Trophoblast cell (in vitro differentiated cells and primary cell): ENCODE results near the gene PNPLA5.

ENCODE experiments used
- DNase-seq, 2 donors: peaks; one replicate each; pipeline ENCODE4 v3.0.0-alpha.2; 2016
- H2AFZ ChIP-seq: 2 replicates; pipeline ENCODE4 v1.6.1; 2013; ENCODE audit warnings: low read length, moderate library complexity, mild to moderate bottlenecking; ENCODE audit not compliant: insufficient read depth, poor library complexity
- H2AK5ac ChIP-seq: 2 replicates; pipeline ENCODE4 v1.6.1; 2013; ENCODE audit warnings: mild to moderate bottlenecking, low read length
- H2BK120ac ChIP-seq: 2 replicates; pipeline ENCODE4 v1.6.1; 2013; ENCODE audit warnings: low read length, mild to moderate bottlenecking, moderate library complexity; ENCODE audit not compliant: insufficient read depth, poor library complexity
- H2BK12ac ChIP-seq: 2 replicates; pipeline ENCODE4 v1.6.1; 2013; ENCODE audit warnings: mild to moderate bottlenecking, low read length, moderate library complexity
- H2BK5ac ChIP-seq: 2 replicates; pipeline ENCODE4 v1.6.1; 2013; ENCODE audit warnings: low read length, low read depth, moderate library complexity, mild to moderate bottlenecking; ENCODE audit not compliant: poor library complexity
- H3K14ac ChIP-seq: 2 replicates; pipeline ENCODE4 v1.6.1; 2013; ENCODE audit warnings: mild to moderate bottlenecking, low read length
- H3K18ac ChIP-seq: 2 replicates; pipeline ENCODE4 v1.6.1; 2013; ENCODE audit warnings: mild to moderate bottlenecking, low read length
- H3K23ac ChIP-seq: 2 replicates; pipeline ENCODE4 v1.6.1; 2013; ENCODE audit warnings: low read length
- H3K27ac ChIP-seq: 2 replicates; pipeline ENCODE4 v1.5.1; 2013; ENCODE audit warnings: low read depth, mild to moderate bottlenecking, inconsistent platforms, low read length, moderate library complexity
- H3K27me3 ChIP-seq: 2 replicates; pipeline ENCODE4 v1.6.1; 2013; ENCODE audit warnings: inconsistent platforms, mild to moderate bottlenecking, low read length, moderate library complexity; ENCODE audit not compliant: insufficient read depth
- H3K36me3 ChIP-seq, 2 experiments: 1 replicate in 1 of 2; 2 replicates in 1 of 2; pipeline ENCODE4 v1.6.1; 2013; ENCODE audit warnings: low read length in 2 of 2, mild to moderate bottlenecking in 2 of 2, moderate library complexity in 1 of 2; ENCODE audit not compliant: insufficient read depth in 2 of 2, control insufficient read depth in 1 of 2
- H3K4ac ChIP-seq: 2 replicates; pipeline ENCODE4 v1.6.1; 2013; ENCODE audit warnings: low read depth, mild to moderate bottlenecking, low read length, moderate library complexity
- H3K4me1 ChIP-seq, 2 experiments: 1 replicate in 1 of 2; 2 replicates in 1 of 2; pipeline ENCODE4 v1.6.1; 2013; ENCODE audit warnings: low read length in 2 of 2, mild to moderate bottlenecking in 2 of 2, moderate library complexity in 1 of 2; ENCODE audit not compliant: insufficient read depth in 2 of 2, control insufficient read depth in 1 of 2
- H3K4me2 ChIP-seq: 2 replicates; pipeline ENCODE4 v1.6.1; 2013; ENCODE audit warnings: inconsistent platforms, mild to moderate bottlenecking, low read length, moderate library complexity
- H3K4me3 ChIP-seq: 2 replicates; pipeline ENCODE4 v1.5.1; 2013; ENCODE audit warnings: mild to moderate bottlenecking, low read depth, low read length, inconsistent platforms
- H3K79me1 ChIP-seq: one replicate; pipeline ENCODE4 v1.6.1; 2013; ENCODE audit warnings: low read length
- H3K79me2 ChIP-seq: 2 replicates; pipeline ENCODE4 v1.6.1; 2013; ENCODE audit warnings: low read length, mild to moderate bottlenecking; ENCODE audit not compliant: control insufficient read depth, insufficient read depth, poor library complexity
- H3K9ac ChIP-seq: 2 replicates; pipeline ENCODE4 v1.6.1; 2013; ENCODE audit warnings: mild to moderate bottlenecking, low read length
- H3K9me3 ChIP-seq: 2 replicates; pipeline ENCODE4 v1.6.1; 2013; ENCODE audit warnings: low read depth, mild to moderate bottlenecking, control low read depth, inconsistent platforms, low read length; ENCODE audit not compliant: insufficient read depth
- H4K12ac ChIP-seq: 2 replicates; pipeline ENCODE4 v1.6.1; 2013; ENCODE audit warnings: low read depth, mild to moderate bottlenecking, low read length, moderate library complexity
- H4K8ac ChIP-seq: 2 replicates; pipeline ENCODE4 v1.6.1; 2013; ENCODE audit warnings: low read depth, mild to moderate bottlenecking, low read length, moderate library complexity
- H4K91ac ChIP-seq: one replicate; pipeline ENCODE4 v1.6.1; 2013; ENCODE audit warnings: low read depth, mild to moderate bottlenecking, low read length, moderate library complexity
- WGBS: extraction: QIAGEN DNeasy Blood & Tissue Kit; methylation state at CpG from one replicate; pipeline ENCODE4 v1.1.7; 2013; ENCODE audit warnings: missing lambda C conversion rate; ENCODE audit not compliant: insufficient read length, insufficient coverage; ENCODE audit errors: extremely low coverage; 5-methylcytosine and 5-hydroxymethylcytosine counted together

The PNPLA5 gene

DNA sequence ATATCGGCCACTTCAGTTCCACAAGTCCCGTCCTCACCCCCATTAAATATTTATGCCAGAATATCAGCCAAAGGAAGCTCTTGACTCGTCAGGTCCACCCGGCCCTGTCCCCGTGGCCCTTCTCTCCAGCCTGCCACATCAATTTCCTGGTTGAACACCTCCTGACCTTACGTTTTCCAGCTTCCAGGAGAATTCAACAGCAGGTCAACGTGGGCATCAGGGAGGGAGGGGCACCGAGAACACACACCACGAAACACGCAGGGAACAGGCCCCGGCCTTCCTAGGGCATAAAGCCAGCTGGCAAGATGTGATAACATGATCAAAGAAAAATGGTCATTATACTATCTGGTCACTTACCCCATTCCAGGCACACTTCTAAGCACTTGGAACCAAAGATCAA lies 44.8 kb downstream of the PNPLA5 start:
- Histone ChIP-seq H3K9ac (no peak overlapping the region), H3K4me2 (no peak overlapping the region), H2BK12ac (no peak overlapping the region), H4K8ac (no peak overlapping the region), H3K27me3 (no peaks in the 10 kb centered on the region), H3K4me1 (no peaks in the 10 kb centered on the region), H2AFZ (no peak overlapping the region), H3K4ac (no peak overlapping the region), H2AK5ac (no peak overlapping the region), H3K9me3 (peaks cover 5% of the 10 kb centered on the region), H3K79me1 (no peaks in the 10 kb centered on the region), H2BK120ac (no peak overlapping the region), H4K91ac (no peak overlapping the region), H3K36me3 (no peaks in the 10 kb centered on the region), H3K18ac (no peak overlapping the region), H4K12ac (no peak overlapping the region), H3K27ac (no peak overlapping the region), H3K4me3 (no peak overlapping the region), H3K23ac (no peak overlapping the region), H2BK5ac (no peak overlapping the region), H3K79me2 (no peaks in the 10 kb centered on the region), H3K14ac (no peak overlapping the region)
- DNase-seq = no peak
- no CpG with 5 or more reads among the region's 11 CpGs for WGBS

DNA sequence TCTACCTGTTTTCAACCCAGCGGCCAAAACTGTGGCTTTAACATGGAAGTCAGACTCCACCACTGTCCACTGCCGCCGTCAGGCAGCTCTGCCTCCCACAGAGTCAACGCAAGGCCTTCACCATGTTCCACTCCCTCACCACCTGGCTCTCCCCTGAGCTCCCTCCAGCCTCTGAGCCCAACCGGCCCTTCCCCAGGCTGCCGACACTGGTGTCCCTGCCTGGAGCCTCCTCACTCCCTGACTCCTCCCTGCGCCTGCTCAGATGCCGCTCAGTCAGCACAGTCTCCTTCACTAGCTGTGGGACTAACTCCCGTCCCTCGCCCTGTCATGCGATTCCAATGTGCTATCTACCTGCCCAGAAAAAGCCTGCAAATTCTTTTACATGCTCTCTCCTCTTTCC lies 45.8 kb downstream of the PNPLA5 start:
- no peak overlapping the region for H2AK5ac ChIP-seq
- WGBS = no CpG with 5 or more reads among the region's 11 CpGs
- DNase-seq = no peak
- H3K27me3 ChIP-seq = no peaks in the 10 kb centered on the region
- H3K4me3 ChIP-seq = no peak overlapping the region
- H3K4me1 ChIP-seq = no peaks in the 10 kb centered on the region
- no peak overlapping the region for H4K8ac ChIP-seq
- H3K23ac ChIP-seq = no peak overlapping the region
- no peak overlapping the region for H3K9ac ChIP-seq
- H3K27ac ChIP-seq = no peak overlapping the region
- H2AFZ ChIP-seq = no peak overlapping the region
- no peak overlapping the region for H4K12ac ChIP-seq
- no peak overlapping the region for H2BK5ac ChIP-seq
- H2BK12ac ChIP-seq = no peak overlapping the region
- H3K36me3 ChIP-seq = no peaks in the 10 kb centered on the region
- H3K9me3 ChIP-seq = peaks cover 6% of the 10 kb centered on the region
- no peak overlapping the region for H4K91ac ChIP-seq
- no peak overlapping the region for H3K14ac ChIP-seq
- no peak overlapping the region for H3K4ac ChIP-seq
- H3K79me1 ChIP-seq = no peaks in the 10 kb centered on the region
- no peaks in the 10 kb centered on the region for H3K79me2 ChIP-seq
- H3K18ac ChIP-seq = no peak overlapping the region
- H3K4me2 ChIP-seq = no peak overlapping the region
- no peak overlapping the region for H2BK120ac ChIP-seq

- Histone ChIP-seq H2BK12ac (no peak overlapping the region), H4K8ac (no peak overlapping the region), H2BK120ac (no peak overlapping the region), H3K4me3 (no peak overlapping the region), H3K36me3 (no peaks in the 10 kb centered on the region), H3K14ac (no peak overlapping the region), H3K27ac (no peak overlapping the region), H3K23ac (no peak overlapping the region), H3K18ac (no peak overlapping the region), H3K9ac (no peak overlapping the region), H4K91ac (no peak overlapping the region), H2AFZ (no peak overlapping the region), H3K27me3 (no peaks in the 10 kb centered on the region), H3K4ac (no peak overlapping the region), H3K4me2 (no peak overlapping the region), H3K79me1 (no peaks in the 10 kb centered on the region), H4K12ac (no peak overlapping the region), H2BK5ac (no peak overlapping the region), H3K79me2 (no peaks in the 10 kb centered on the region), H2AK5ac (no peak overlapping the region), H3K4me1 (no peaks in the 10 kb centered on the region), H3K9me3 (peaks cover 7% of the 10 kb centered on the region)
- DNase-seq = no peak
- no CpG with 5 or more reads among the region's 31 CpGs for WGBS
These were observed 47.0 kb downstream of the PNPLA5 start for GRCh38 chr22:43844560-43845545.

GRCh38 chr22:43843783-43844530 lies 47.9 kb downstream of the PNPLA5 start:
- no peak overlapping the region for H2AK5ac ChIP-seq
- no peak for DNase-seq
- no peak overlapping the region for H4K91ac ChIP-seq
- H4K12ac ChIP-seq = no peak overlapping the region
- H2BK5ac ChIP-seq = no peak overlapping the region
- no peak overlapping the region for H3K4ac ChIP-seq
- no peaks in the 10 kb centered on the region for H3K4me1 ChIP-seq
- no peaks in the 10 kb centered on the region for H3K79me1 ChIP-seq
- no peaks in the 10 kb centered on the region for H3K27me3 ChIP-seq
- peaks cover 7% of the 10 kb centered on the region for H3K9me3 ChIP-seq
- no peak overlapping the region for H3K18ac ChIP-seq
- no peaks in the 10 kb centered on the region for H3K79me2 ChIP-seq
- no peak overlapping the region for H4K8ac ChIP-seq
- no peak overlapping the region for H3K9ac ChIP-seq
- WGBS = no CpG with 5 or more reads among the region's 21 CpGs
- H3K27ac ChIP-seq = no peak overlapping the region
- no peak overlapping the region for H2AFZ ChIP-seq
- no peak overlapping the region for H3K14ac ChIP-seq
- H2BK12ac ChIP-seq = no peak overlapping the region
- H3K36me3 ChIP-seq = no peaks in the 10 kb centered on the region
- no peak overlapping the region for H3K4me3 ChIP-seq
- H3K4me2 ChIP-seq = no peak overlapping the region
- no peak overlapping the region for H2BK120ac ChIP-seq
- H3K23ac ChIP-seq = no peak overlapping the region
